Measurements from ENCODE around the gene SIX6. TPM values are rescaled to one million over a fixed set of nuclear protein-coding genes. Genes with fewer than 3 reads are reported as not detected.

Gene SIX6
- total RNA-seq, 1 donor from 2014 or later, result not detected

GRCh38 chr14:60512973-60513571, 4.1 kb downstream of the SIX6 start:
- no peak overlapping the region for H3K4me3 ChIP-seq (ENCODE audit: insufficient read depth, low read depth, low read length)
- no peaks in the 10 kb centered on the region for H3K79me2 ChIP-seq (ENCODE audit: insufficient read depth, low read length)
- H3K9me3 ChIP-seq (ENCODE audit: insufficient read depth, low read depth, low read length), result peaks cover 3% of the 10 kb centered on the region
- Mint-ChIP-seq H3K4me3 (ENCODE audit: unreplicated experiment) (no peak overlapping the region), H3K9me3 (ENCODE audit: unreplicated experiment) (peaks cover 4% of the 10 kb centered on the region), H3K4me1 (ENCODE audit: low read depth, unreplicated experiment) (peaks cover 2% of the 10 kb centered on the region), H3K36me3 (ENCODE audit: low read depth, unreplicated experiment) (no peaks in the 10 kb centered on the region), H3K27me3 (ENCODE audit: low read depth, unreplicated experiment) (peaks cover 73% of the 10 kb centered on the region), H3K27ac (ENCODE audit: unreplicated experiment) (no peak overlapping the region)
- no peak overlapping the region for H3K27ac ChIP-seq (ENCODE audit: low read depth, low read length)
- no peak overlapping the region for H2AFZ ChIP-seq (ENCODE audit: low read depth, low read length)
- H3K27me3 ChIP-seq (ENCODE audit: insufficient read depth, low read length), result peaks cover 88% of the 10 kb centered on the region
- H3K4me2 ChIP-seq (ENCODE audit: low read length), result no peak overlapping the region
- H3K36me3 ChIP-seq (ENCODE audit: insufficient read depth, low read length), result no peaks in the 10 kb centered on the region
- no peaks in the 10 kb centered on the region for H3K4me1 ChIP-seq (ENCODE audit: insufficient read depth, low read length)
- TF ChIP-seq CTCF (IDR thresholded peaks at IDR 0.05; ENCODE audit: insufficient read depth, low read depth, low read length) (no peak), EZH2 (IDR thresholded peaks at IDR 0.05; ENCODE audit: insufficient read depth, low read length) (no peak)
- DNase-seq (ENCODE audit: low read depth) (no peak), FAIRE-seq (no peak)
- H4K20me1 ChIP-seq (ENCODE audit: insufficient read depth, low read length), result no peaks in the 10 kb centered on the region
- no peak overlapping the region for H3K9ac ChIP-seq (ENCODE audit: low read length)

GRCh38 chr14:60514378-60514740, 5.4 kb downstream of the SIX6 start:
- no peaks in the 10 kb centered on the region for H3K79me2 ChIP-seq (ENCODE audit: insufficient read depth, low read length)
- FAIRE-seq, result no peak
- H3K27me3 ChIP-seq (ENCODE audit: insufficient read depth, low read length), result peaks cover 85% of the 10 kb centered on the region
- H3K9me3 ChIP-seq (ENCODE audit: insufficient read depth, low read depth, low read length), result peaks cover 3% of the 10 kb centered on the region
- Mint-ChIP-seq H3K4me3 (ENCODE audit: unreplicated experiment) (peak overlapping the region; percentile 83), H3K27me3 (ENCODE audit: low read depth, unreplicated experiment) (peaks cover 67% of the 10 kb centered on the region), H3K4me1 (ENCODE audit: low read depth, unreplicated experiment) (no peaks in the 10 kb centered on the region), H3K9me3 (ENCODE audit: unreplicated experiment) (peaks cover 4% of the 10 kb centered on the region), H3K27ac (ENCODE audit: unreplicated experiment) (peak overlapping the region; percentile 0), H3K36me3 (ENCODE audit: low read depth, unreplicated experiment) (no peaks in the 10 kb centered on the region)
- H3K27ac ChIP-seq (ENCODE audit: low read depth, low read length), result no peak overlapping the region
- DNase-seq (ENCODE audit: low read depth), result no peak
- H3K4me1 ChIP-seq (ENCODE audit: insufficient read depth, low read length), result no peaks in the 10 kb centered on the region
- no peaks in the 10 kb centered on the region for H4K20me1 ChIP-seq (ENCODE audit: insufficient read depth, low read length)
- TF ChIP-seq EZH2 (IDR thresholded peaks at IDR 0.05; ENCODE audit: insufficient read depth, low read length) (no peak), CTCF (IDR thresholded peaks at IDR 0.05; ENCODE audit: insufficient read depth, low read depth, low read length) (no peak)
- peak overlapping the region; percentile 47 for H2AFZ ChIP-seq (ENCODE audit: low read depth, low read length)
- H3K4me3 ChIP-seq (ENCODE audit: insufficient read depth, low read depth, low read length), result peak overlapping the region; percentile 23
- H3K36me3 ChIP-seq (ENCODE audit: insufficient read depth, low read length), result no peaks in the 10 kb centered on the region
- H3K4me2 ChIP-seq (ENCODE audit: low read length), result peak overlapping the region; percentile 77
- no peak overlapping the region for H3K9ac ChIP-seq (ENCODE audit: low read length)

GRCh38 chr14:60514741-60515491, 6.0 kb downstream of the SIX6 start:
- Histone ChIP-seq H3K4me1 (ENCODE audit: insufficient read depth, low read length) (no peaks in the 10 kb centered on the region), H3K27me3 (ENCODE audit: insufficient read depth, low read length) (peaks cover 80% of the 10 kb centered on the region), H3K36me3 (ENCODE audit: insufficient read depth, low read length) (no peaks in the 10 kb centered on the region), H3K27ac (ENCODE audit: low read depth, low read length) (no peak overlapping the region), H4K20me1 (ENCODE audit: insufficient read depth, low read length) (no peaks in the 10 kb centered on the region), H3K9ac (ENCODE audit: low read length) (no peak overlapping the region), H3K4me2 (ENCODE audit: low read length) (peak overlapping the region; percentile 77), H3K9me3 (ENCODE audit: insufficient read depth, low read depth, low read length) (peaks cover 3% of the 10 kb centered on the region), H2AFZ (ENCODE audit: low read depth, low read length) (peak overlapping the region; percentile 47), H3K4me3 (ENCODE audit: insufficient read depth, low read depth, low read length) (peak overlapping the region; percentile 23), H3K79me2 (ENCODE audit: insufficient read depth, low read length) (no peaks in the 10 kb centered on the region)
- peaks cover 4% of the 10 kb centered on the region for H3K9me3 Mint-ChIP-seq (ENCODE audit: unreplicated experiment)
- DNase-seq (ENCODE audit: low read depth) (peak; percentile 8), FAIRE-seq (no peak)
- no peaks in the 10 kb centered on the region for H3K4me1 Mint-ChIP-seq (ENCODE audit: low read depth, unreplicated experiment)
- TF ChIP-seq EZH2 (IDR thresholded peaks at IDR 0.05; ENCODE audit: insufficient read depth, low read length) (peak; percentile 80), CTCF (IDR thresholded peaks at IDR 0.05; ENCODE audit: insufficient read depth, low read depth, low read length) (no peak)
- H3K4me3 Mint-ChIP-seq (ENCODE audit: unreplicated experiment), result peak overlapping the region; percentile 83
- H3K27me3 Mint-ChIP-seq (ENCODE audit: low read depth, unreplicated experiment), result peaks cover 63% of the 10 kb centered on the region
- no peak overlapping the region for H3K27ac Mint-ChIP-seq (ENCODE audit: unreplicated experiment)
- H3K36me3 Mint-ChIP-seq (ENCODE audit: low read depth, unreplicated experiment), result no peaks in the 10 kb centered on the region

All from astrocyte (in vitro differentiated cells and primary cell).